Neural crest cell (in vitro differentiated cells): ENCODE data around the gene SRD5A3. TPM values are rescaled to one million over a fixed set of nuclear protein-coding genes. Genes with fewer than 3 reads are reported as not detected.

ENCODE experiments used
- DNase-seq: peaks from one replicate; pipeline ENCODE4 v3.0.0; 2021; ENCODE audit warnings: low read depth, mixed read lengths, low spot score
- H3K27ac Mint-ChIP-seq: one replicate; pipeline ENCODE4 v1.8.0; 2021; ENCODE audit warnings: mild to moderate bottlenecking, mixed read lengths; ENCODE audit not compliant: unreplicated experiment
- H3K27me3 Mint-ChIP-seq: 2 replicates; pipeline ENCODE4 v1.8.0; 2021; ENCODE audit warnings: low read depth, mild to moderate bottlenecking, mixed read lengths
- H3K36me3 Mint-ChIP-seq: 2 replicates; pipeline ENCODE4 v1.8.0; 2021; ENCODE audit warnings: low read depth, mild to moderate bottlenecking, mixed read lengths
- H3K4me1 Mint-ChIP-seq: 2 replicates; pipeline ENCODE4 v1.8.0; 2021; ENCODE audit warnings: mixed read lengths
- H3K4me3 Mint-ChIP-seq: one replicate; pipeline ENCODE4 v1.8.0; 2021; ENCODE audit warnings: mild to moderate bottlenecking, mixed read lengths
- H3K9me3 Mint-ChIP-seq: 2 replicates; pipeline ENCODE4 v1.8.0; 2021; ENCODE audit warnings: mixed read lengths
- CTCF ChIP-seq: fragments of 200-600 bp; sonication (generic); conservative IDR thresholded peaks from 2 replicates; pipeline ENCODE4 v1.5.0; 2021; ENCODE audit warnings: antibody characterized with exemption, mild to moderate bottlenecking
- total RNA-seq: library from RNA; stranded (reverse); gene quantifications from 2 replicates; pipeline ENCODE4 v1.2.1, GENCODE V29; 2021

SRD5A3 gene
- total RNA-seq, 1 donor from 2014 or later: 20.3 TPM

- peaks cover 13% of the 10 kb centered on the region for H3K4me1 Mint-ChIP-seq
- peaks cover 9% of the 10 kb centered on the region for H3K36me3 Mint-ChIP-seq
- no peaks in the 10 kb centered on the region for H3K27me3 Mint-ChIP-seq
- no peak overlapping the region for H3K27ac Mint-ChIP-seq
- TF ChIP-seq CTCF: no peak
- no peaks in the 10 kb centered on the region for H3K9me3 Mint-ChIP-seq
- DNase-seq: no peak
- no peak overlapping the region for H3K4me3 Mint-ChIP-seq
Measured at GRCh38 chr4:55410431-55410830, 64.4 kb downstream of the SRD5A3 start.

GRCh38 chr4:55411621-55412020, 65.6 kb downstream of the SRD5A3 start:
- Mint-ChIP-seq H3K4me3 (no peak overlapping the region), H3K27ac (no peak overlapping the region), H3K36me3 (peaks cover 1% of the 10 kb centered on the region), H3K9me3 (no peaks in the 10 kb centered on the region), H3K27me3 (no peaks in the 10 kb centered on the region), H3K4me1 (peaks cover 13% of the 10 kb centered on the region)
- no peak for TF ChIP-seq CTCF
- no peak for DNase-seq

GRCh38 chr4:55416176-55416575, 70.1 kb downstream of the SRD5A3 start:
- Mint-ChIP-seq H3K4me3 (no peak overlapping the region), H3K36me3 (peaks cover 5% of the 10 kb centered on the region), H3K27me3 (no peaks in the 10 kb centered on the region), H3K27ac (no peak overlapping the region), H3K9me3 (no peaks in the 10 kb centered on the region), H3K4me1 (no peaks in the 10 kb centered on the region)
- TF ChIP-seq CTCF: no peak
- no peak for DNase-seq

Other genes with a start within 250 kb of the SRD5A3 start
- 0.12 TPM in 1 of 2 replicates, not detected in the other for gene KDR, start 220.6 kb upstream of the SRD5A3 start, total RNA-seq
- gene TMEM165, start 49.7 kb downstream of the SRD5A3 start, total RNA-seq: 62.7 TPM in 2 replicates
- 21.6 and 24.2 TPM in 2 replicates for gene CLOCK, start 200.7 kb downstream of the SRD5A3 start, total RNA-seq
- gene PDCL2, start 246.0 kb downstream of the SRD5A3 start, total RNA-seq: not detected in 2 replicates